IMR-90 (cell line): ENCODE results near the gene TSN. TPM values are rescaled to one million over a fixed set of nuclear protein-coding genes. Genes with fewer than 3 reads are reported as not detected.

ENCODE experiments used
- ATAC-seq: fragments of 200-7000 bp; cut with Tn5 transposase; 2 replicates; pipeline ENCODE4 v1.9.1; 2020; ENCODE audit warnings: low read depth, mild to moderate bottlenecking, moderate library complexity
- BruUV-seq: library from RNA; stranded (reverse); fragments of 400-500 nt; replicated peaks from 2 replicates; lab custom pipeline; 2021; lab: Mats Ljungman, UMichigan
- CTCF ChIA-PET: fragments of 300-600 bp; formaldehyde crosslinking; extraction: SDS; loops from one replicate; lab custom pipeline; 2021; ENCODE audit warnings: antibody characterized with exemption; lab: Yijun Ruan, JAX
- POLR2A ChIA-PET: fragments of 300-600 bp; sonication (Branson Sonifier 250); formaldehyde crosslinking; loops from one replicate; lab custom pipeline; 2022; ENCODE audit warnings: antibody characterized with exemption; ENCODE audit not compliant: unreplicated experiment; lab: Charles Lee
- DNase-seq: peaks from one replicate; pipeline ENCODE4 v3.0.0; 2013
- H2AFZ ChIP-seq: replicated peaks from 2 replicates; pipeline ENCODE3; 2013; ENCODE audit warnings: low read length, mild to moderate bottlenecking; ENCODE audit not compliant: poor library complexity
- H2AK5ac ChIP-seq: 2 replicates; pipeline ENCODE4 v1.6.1; 2013; ENCODE audit warnings: low read depth, low read length, inconsistent platforms
- H2AK9ac ChIP-seq: replicated peaks from 2 replicates; pipeline ENCODE3; 2013; ENCODE audit warnings: mild to moderate bottlenecking, low read depth, low read length, moderate library complexity; ENCODE audit not compliant: poor library complexity
- H2BK120ac ChIP-seq: 2 replicates; pipeline ENCODE4 v1.6.1; 2013; ENCODE audit warnings: low read depth, low read length, inconsistent platforms
- H2BK15ac ChIP-seq: 3 replicates; pipeline ENCODE4 v1.6.1; 2013; ENCODE audit warnings: low read depth, low read length, inconsistent platforms
- H2BK20ac ChIP-seq: 2 replicates; pipeline ENCODE4 v1.6.1; 2013; ENCODE audit warnings: low read depth, mild to moderate bottlenecking, inconsistent platforms, low read length, moderate library complexity
- H2BK5ac ChIP-seq: 2 replicates; pipeline ENCODE4 v1.6.1; 2013; ENCODE audit warnings: mild to moderate bottlenecking, low read depth, low read length, inconsistent platforms; ENCODE audit not compliant: poor library complexity, severe bottlenecking
- H3K14ac ChIP-seq: replicated peaks from 2 replicates; pipeline ENCODE4 v1.6.1; 2013; ENCODE audit warnings: low read depth, low read length, inconsistent platforms
- H3K18ac ChIP-seq: 2 replicates; pipeline ENCODE4 v1.6.1; 2013; ENCODE audit warnings: low read depth, low read length, control low read depth
- H3K23ac ChIP-seq: 2 replicates; pipeline ENCODE4 v1.6.1; 2013; ENCODE audit warnings: low read depth, low read length, inconsistent platforms
- H3K27ac ChIP-seq: 2 replicates; pipeline ENCODE4 v1.5.1; 2013; ENCODE audit warnings: mild to moderate bottlenecking, control low read depth, low read length; ENCODE audit not compliant: insufficient read depth
- H3K27me3 ChIP-seq: 2 replicates; pipeline ENCODE4 v1.6.1; 2013; ENCODE audit warnings: low read length; ENCODE audit not compliant: control insufficient read depth, insufficient read depth
- H3K36me3 ChIP-seq: 2 replicates; pipeline ENCODE4 v1.6.1; 2013; ENCODE audit warnings: low read length, mixed read lengths; ENCODE audit not compliant: control insufficient read depth, insufficient read depth
- H3K4ac ChIP-seq: 2 replicates; pipeline ENCODE4 v1.6.1; 2013; ENCODE audit warnings: low read depth, low read length, inconsistent platforms
- H3K4me1 ChIP-seq: 2 replicates; pipeline ENCODE4 v1.6.1; 2013; ENCODE audit warnings: low read length, mixed read lengths; ENCODE audit not compliant: control insufficient read depth, insufficient read depth
- H3K4me2 ChIP-seq: 2 replicates; pipeline ENCODE4 v1.6.1; 2013; ENCODE audit warnings: low read depth, mild to moderate bottlenecking, control low read depth, low read length, moderate library complexity
- H3K4me3 ChIP-seq: 2 replicates; pipeline ENCODE4 v1.5.1; 2013; ENCODE audit warnings: low read depth, mild to moderate bottlenecking, control low read depth, low read length, moderate library complexity; ENCODE audit not compliant: insufficient read depth
- H3K56ac ChIP-seq: 2 replicates; pipeline ENCODE4 v1.6.1; 2013; ENCODE audit warnings: low read length, inconsistent platforms; ENCODE audit not compliant: insufficient read depth; ENCODE audit errors: extremely low read depth
- H3K79me1 ChIP-seq, 2 experiments: 2 replicates each; pipeline ENCODE4 v1.6.1; 2013; ENCODE audit warnings: low read length in 2 of 2, inconsistent platforms in 1 of 2, low read depth in 1 of 2
- H3K9ac ChIP-seq: 2 replicates; pipeline ENCODE4 v1.6.1; 2013; ENCODE audit warnings: low read depth, low read length, control low read depth
- H3K9me1 ChIP-seq: 2 replicates; pipeline ENCODE4 v1.6.1; 2013; ENCODE audit warnings: low read length, inconsistent platforms; ENCODE audit not compliant: insufficient read depth
- H3K9me3 ChIP-seq: 2 replicates; pipeline ENCODE4 v1.6.1; 2013; ENCODE audit warnings: low read length; ENCODE audit not compliant: control insufficient read depth, insufficient read depth
- H4K20me1 ChIP-seq: 2 replicates; pipeline ENCODE4 v1.6.1; 2013; ENCODE audit warnings: low read length, inconsistent platforms; ENCODE audit not compliant: insufficient read depth
- H4K5ac ChIP-seq: 2 replicates; pipeline ENCODE4 v1.6.1; 2013; ENCODE audit warnings: mild to moderate bottlenecking, low read depth, low read length, control low read depth
- H4K8ac ChIP-seq, 2 experiments: 2 replicates each; pipeline ENCODE4 v1.6.1; 2013; ENCODE audit warnings: low read depth in 2 of 2, low read length in 2 of 2, control low read depth in 1 of 2, inconsistent platforms in 1 of 2
- H4K91ac ChIP-seq: 2 replicates; pipeline ENCODE4 v1.6.1; 2013; ENCODE audit warnings: low read depth, low read length, inconsistent platforms; ENCODE audit not compliant: insufficient read depth
- FOS ChIP-seq: fragments of 150-350 bp; IDR thresholded peaks from 2 replicates; pipeline ENCODE4 v1.6.1; 2016; ENCODE audit warnings: low read depth, low read length
- MAFK ChIP-seq: IDR thresholded peaks from 2 replicates; pipeline ENCODE4 v1.6.1; 2012; ENCODE audit warnings: low read depth, low read length, improper control_type of control experiment
- MXI1 ChIP-seq: IDR thresholded peaks from 2 replicates; pipeline ENCODE4 v1.6.1; 2012; ENCODE audit warnings: low read depth, mild to moderate bottlenecking, low read length, moderate library complexity, borderline replicate concordance
- RAD21 ChIP-seq: IDR thresholded peaks from 2 replicates; pipeline ENCODE4 v1.6.1; 2012; ENCODE audit warnings: low read length, improper control_type of control experiment
- RFX5 ChIP-seq: IDR thresholded peaks from 2 replicates; pipeline ENCODE4 v1.8.0; 2012; ENCODE audit warnings: low read depth, mild to moderate bottlenecking, low read length, moderate library complexity
- WGBS, 2 experiments: methylation state at CpG; one replicate each; pipeline versions ENCODE4 v1.1.5 to v1.1.7; 2013; ENCODE audit warnings: missing lambda C conversion rate in 2 of 2; ENCODE audit not compliant: insufficient read length in 1 of 2; ENCODE audit errors: extremely low coverage in 2 of 2; 5-methylcytosine and 5-hydroxymethylcytosine counted together
- dilution Hi-C: fragments of 300-500 bp; cut with HindIII; formaldehyde crosslinking; loops from one replicate; pipeline ENCODE4 v1.14.3; 2018; ENCODE audit warnings: low sequenced_read_pairs; ENCODE audit not compliant: unreplicated experiment
- in situ Hi-C: fragments of 300-500 bp; cut with MboI; formaldehyde crosslinking; loops from 3 replicates; pipeline ENCODE4 v1.14.3; 2019; ENCODE audit warnings: low sequenced_read_pairs, inconsistent platforms, mixed read lengths
- intact Hi-C: fragments of 100-400 bp; cut with micrococcal nuclease; formaldehyde crosslinking; loops from 2 replicates; pipeline ENCODE4 v1.10.0; 2022
- polyA plus RNA-seq, 3 experiments: library from polyadenylated mRNA; depleted of rRNA; stranded (reverse); fragments of >200 nt; gene quantifications; 2 replicates each; pipeline ENCODE4 v1.2.3, GENCODE V29; 2012; ENCODE audit warnings: low replicate concordance in 1 of 3
- total RNA-seq: library from RNA; depleted of rRNA; stranded (reverse); fragments of >200 nt; gene quantifications from 2 replicates; pipeline ENCODE4 v1.2.3, GENCODE V29; 2012
- TF ChIP-seq, protein P1 (sequence below): fragments of 150-350 bp; IDR thresholded peaks from 2 replicates; pipeline ENCODE4 v1.6.1; 2016; ENCODE audit warnings: low read depth, mild to moderate bottlenecking, low read length, moderate library complexity, borderline replicate concordance

TSN gene
- total and polyA plus RNA-seq, 2 of the 4 experiments (the other 2 are of a cell fraction), result 31.0 to 56.3 TPM

DNA sequence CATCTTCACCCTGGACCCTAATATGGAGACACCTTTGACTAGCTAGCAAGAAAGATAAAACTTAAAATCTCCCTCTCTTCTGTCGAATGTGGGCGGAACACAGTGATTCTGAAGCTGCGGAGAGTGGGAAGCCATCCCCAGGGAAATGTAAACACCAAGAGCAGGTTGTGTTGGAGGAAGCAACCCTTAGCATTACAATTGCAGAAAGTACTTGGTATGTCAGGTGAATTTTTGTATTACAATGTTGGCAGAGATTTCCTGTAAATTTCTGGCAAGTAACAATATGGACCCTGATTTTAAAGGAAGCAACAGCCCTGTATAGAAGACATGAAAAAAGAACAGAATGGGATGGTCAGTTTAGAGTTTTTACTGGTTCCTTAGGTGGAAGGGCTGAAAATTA is 35.8 kb downstream of the TSN start:
- H2AFZ ChIP-seq, result no peak overlapping the region
- no peak overlapping the region for H2BK120ac ChIP-seq
- H3K9ac ChIP-seq, result no peak overlapping the region
- no peak for ATAC-seq
- no peaks in the 10 kb centered on the region; the same call in none of the 2 replicates for H3K27me3 ChIP-seq
- intact Hi-C loops (no loop called here), in situ Hi-C loops (no loop called here), dilution Hi-C loops (no loop called here)
- H2BK20ac ChIP-seq, result no peak overlapping the region
- no peak overlapping the region for H2BK15ac ChIP-seq
- CTCF ChIA-PET, result no interaction called here
- H2BK5ac ChIP-seq, result no peak overlapping the region
- no peak for DNase-seq
- H3K4me1 ChIP-seq, result no peaks in the 10 kb centered on the region
- H3K9me3 ChIP-seq, result no peaks in the 10 kb centered on the region
- H3K79me1 ChIP-seq, result no peaks in the 10 kb centered on the region
- no peak overlapping the region for H2AK9ac ChIP-seq
- no peak overlapping the region for H3K4ac ChIP-seq
- BruUV-seq, result no TSS peak
- POLR2A ChIA-PET, result no interaction called here
- TF ChIP-seq FOS (no peak), RFX5 (no peak), MAFK (no peak), MXI1 (no peak), RAD21 (no peak)
- TF ChIP-seq, protein P1, sequence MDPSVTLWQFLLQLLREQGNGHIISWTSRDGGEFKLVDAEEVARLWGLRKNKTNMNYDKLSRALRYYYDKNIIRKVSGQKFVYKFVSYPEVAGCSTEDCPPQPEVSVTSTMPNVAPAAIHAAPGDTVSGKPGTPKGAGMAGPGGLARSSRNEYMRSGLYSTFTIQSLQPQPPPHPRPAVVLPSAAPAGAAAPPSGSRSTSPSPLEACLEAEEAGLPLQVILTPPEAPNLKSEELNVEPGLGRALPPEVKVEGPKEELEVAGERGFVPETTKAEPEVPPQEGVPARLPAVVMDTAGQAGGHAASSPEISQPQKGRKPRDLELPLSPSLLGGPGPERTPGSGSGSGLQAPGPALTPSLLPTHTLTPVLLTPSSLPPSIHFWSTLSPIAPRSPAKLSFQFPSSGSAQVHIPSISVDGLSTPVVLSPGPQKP, result no peak
- no peaks in the 10 kb centered on the region for H3K9me1 ChIP-seq
- no peak overlapping the region for H3K23ac ChIP-seq
- H3K36me3 ChIP-seq, result no peaks in the 10 kb centered on the region
- H3K56ac ChIP-seq, result no peak overlapping the region
- no peak overlapping the region for H3K27ac ChIP-seq
- H3K18ac ChIP-seq, result no peak overlapping the region
- H4K5ac ChIP-seq, result no peak overlapping the region
- H4K91ac ChIP-seq, result no peak overlapping the region
- no peak overlapping the region for H3K4me3 ChIP-seq
- H3K14ac ChIP-seq, result no peak overlapping the region
- WGBS, 2 experiments, result no CpG with 5 or more reads among the region's 3 CpGs
- no peak overlapping the region for H3K4me2 ChIP-seq
- H4K8ac ChIP-seq, result no peak overlapping the region
- no peaks in the 10 kb centered on the region for H4K20me1 ChIP-seq
- H2AK5ac ChIP-seq, result no peak overlapping the region
